H1 (cell line): Measurements from ENCODE around the gene SUSD1. TPM values are rescaled to one million over a fixed set of nuclear protein-coding genes. Genes with fewer than 3 reads are reported as not detected.

Experiments used
- CTCF ChIA-PET: fragments of 300-600 bp; sonication (Branson Sonifier 250); formaldehyde crosslinking; loops from one replicate; lab custom pipeline; 2021; ENCODE audit not compliant: partially characterized antibody; lab: Charles Lee
- POLR2A ChIA-PET: fragments of 300-600 bp; sonication (Branson Sonifier 250); formaldehyde crosslinking; loops from one replicate; lab custom pipeline; 2021; ENCODE audit warnings: inconsistent platforms; ENCODE audit not compliant: partially characterized antibody; lab: Charles Lee
- DNase-seq, 2 experiments: peaks; one replicate each; pipeline versions ENCODE4 v3.0.0 to v3.0.0-alpha.2; 2010 to 2022; ENCODE audit warnings: low spot score in 2 of 2, low read depth in 1 of 2, mixed read lengths in 1 of 2
- FAIRE-seq: peaks from 2 replicates; lab custom pipeline; 2011; peaks lifted over from hg19 to GRCh38; lab: Jason Lieb, UNC
- H2AFZ ChIP-seq: 2 replicates; pipeline ENCODE4 v1.8.1; 2012; ENCODE audit warnings: low read length, inconsistent platforms
- H2AK5ac ChIP-seq: 2 replicates; pipeline ENCODE4 v1.6.1; 2013; ENCODE audit warnings: low read depth, low read length
- H2BK120ac ChIP-seq: replicated peaks from 2 replicates; pipeline ENCODE3; 2013; ENCODE audit warnings: low read depth, low read length, inconsistent platforms
- H2BK12ac ChIP-seq: 2 replicates; pipeline ENCODE4 v1.6.1; 2013; ENCODE audit warnings: low read depth, low read length
- H2BK15ac ChIP-seq: 2 replicates; pipeline ENCODE4 v1.6.1; 2013; ENCODE audit warnings: low read length
- H2BK20ac ChIP-seq: 2 replicates; pipeline ENCODE4 v1.6.1; 2013; ENCODE audit warnings: low read length
- H2BK5ac ChIP-seq: 2 replicates; pipeline ENCODE4 v1.6.1; 2013; ENCODE audit warnings: low read depth, low read length
- H3K14ac ChIP-seq: 2 replicates; pipeline ENCODE4 v1.6.1; 2013; ENCODE audit warnings: inconsistent platforms; ENCODE audit not compliant: insufficient read length
- H3K18ac ChIP-seq: 2 replicates; pipeline ENCODE4 v1.6.1; 2013; ENCODE audit warnings: low read length; ENCODE audit errors: extremely low read depth
- H3K23ac ChIP-seq: 2 replicates; pipeline ENCODE4 v1.6.1; 2013; ENCODE audit warnings: inconsistent platforms; ENCODE audit not compliant: insufficient read length
- H3K23me2 ChIP-seq: 2 replicates; pipeline ENCODE4 v1.6.1; 2013; ENCODE audit warnings: low read depth, low read length
- H3K27ac ChIP-seq: 2 replicates; pipeline ENCODE4 v1.6.1; 2011; ENCODE audit warnings: low read depth, low read length, inconsistent platforms
- H3K27me3 ChIP-seq, 4 experiments: replicated peaks in 1 of 4; 1 replicate in 1 of 4; 2 replicates in 3 of 4; pipeline versions ENCODE4 v1.6.1 to v1.8.1; 2011 to 2013; ENCODE audit warnings: low read length in 3 of 4, mild to moderate bottlenecking in 3 of 4, inconsistent platforms in 2 of 4, mixed read lengths in 2 of 4, moderate library complexity in 1 of 4; ENCODE audit not compliant: control insufficient read depth in 3 of 4, insufficient read depth in 3 of 4; ENCODE audit errors: extremely low read depth in 1 of 4
- H3K36me3 ChIP-seq, 4 experiments: 2 replicates each; pipeline versions ENCODE4 v1.6.1 to v1.8.1; 2011 to 2013; ENCODE audit warnings: mild to moderate bottlenecking in 4 of 4, low read length in 3 of 4, moderate library complexity in 2 of 4, control low read depth in 1 of 4, inconsistent platforms in 1 of 4; ENCODE audit not compliant: insufficient read depth in 4 of 4, control insufficient read depth in 2 of 4
- H3K4ac ChIP-seq: replicated peaks from 2 replicates; pipeline ENCODE3; 2013; ENCODE audit warnings: low read length, low read depth, mixed read lengths, inconsistent platforms; ENCODE audit not compliant: insufficient read length
- H3K4me1 ChIP-seq, 4 experiments: replicated peaks in 1 of 4; 1 replicate in 1 of 4; 2 replicates in 3 of 4; pipeline versions ENCODE4 v1.6.1 to v1.8.1; 2011 to 2013; ENCODE audit warnings: low read length in 3 of 4, inconsistent platforms in 2 of 4, mixed read lengths in 1 of 4; ENCODE audit not compliant: insufficient read depth in 4 of 4, control insufficient read depth in 3 of 4
- H3K4me2 ChIP-seq, 2 experiments: 2 replicates each; pipeline versions ENCODE4 v1.6.1 to v1.8.1; 2011 to 2013; ENCODE audit warnings: low read depth in 2 of 2, low read length in 2 of 2, control low read depth in 1 of 2, inconsistent platforms in 1 of 2, mild to moderate bottlenecking in 1 of 2; ENCODE audit not compliant: insufficient read depth in 1 of 2
- H3K4me3 ChIP-seq, 4 experiments: fragments of 200-600, 300-600 bp in 1 of 4; sonication (generic), shearing (Covaris generic), sonication (Bioruptor Twin) in 1 of 4; 2 replicates each; pipeline versions ENCODE4 v1.5.1 to v1.8.1; 2011 to 2016; ENCODE audit warnings: low read length in 4 of 4, low read depth in 3 of 4, control low read depth in 2 of 4, inconsistent platforms in 2 of 4, mild to moderate bottlenecking in 2 of 4, mixed read lengths in 1 of 4, moderate library complexity in 1 of 4; ENCODE audit not compliant: insufficient read depth in 2 of 4; ENCODE audit errors: extremely low read depth in 1 of 4
- H3K56ac ChIP-seq: replicated peaks from 2 replicates; pipeline ENCODE3; 2013; ENCODE audit warnings: low read depth, mild to moderate bottlenecking, mixed read lengths, low read length, inconsistent platforms; ENCODE audit not compliant: insufficient read length
- H3K79me1 ChIP-seq: 2 replicates; pipeline ENCODE4 v1.6.1; 2013; ENCODE audit warnings: low read depth, low read length, control low read depth
- H3K79me2 ChIP-seq, 2 experiments: 2 replicates each; pipeline versions ENCODE4 v1.6.1 to v1.8.1; 2012 to 2013; ENCODE audit warnings: low read length in 2 of 2, mild to moderate bottlenecking in 2 of 2, inconsistent platforms in 1 of 2; ENCODE audit not compliant: insufficient read depth in 2 of 2, control insufficient read depth in 1 of 2
- H3K9ac ChIP-seq, 4 experiments: replicated peaks in 1 of 4; 1 replicate in 1 of 4; 2 replicates in 3 of 4; pipeline versions ENCODE4 v1.6.1 to v1.8.1; 2011 to 2013; ENCODE audit warnings: low read depth in 3 of 4, low read length in 3 of 4, control low read depth in 2 of 4, mild to moderate bottlenecking in 2 of 4, moderate library complexity in 2 of 4, inconsistent platforms in 1 of 4; ENCODE audit errors: extremely low read depth in 1 of 4
- H3K9me3 ChIP-seq, 2 experiments: 2 replicates each; pipeline versions ENCODE4 v1.6.1 to v1.8.1; 2012 to 2013; ENCODE audit warnings: mild to moderate bottlenecking in 2 of 2, moderate library complexity in 2 of 2, control low read depth in 1 of 2, inconsistent platforms in 1 of 2, low read depth in 1 of 2, low read length in 1 of 2, mixed read lengths in 1 of 2; ENCODE audit not compliant: insufficient read depth in 2 of 2
- H4K20me1 ChIP-seq, 2 experiments: replicated peaks in 1 of 2; 2 replicates each; pipeline versions ENCODE3 to v1.8.1; 2011 to 2013; ENCODE audit warnings: inconsistent platforms in 2 of 2, low read length in 2 of 2, mild to moderate bottlenecking in 1 of 2; ENCODE audit not compliant: insufficient read depth in 2 of 2, control insufficient read depth in 1 of 2
- H4K5ac ChIP-seq: 2 replicates; pipeline ENCODE4 v1.6.1; 2013; ENCODE audit warnings: low read length, low read depth, mixed read lengths, inconsistent platforms; ENCODE audit not compliant: insufficient read length
- H4K8ac ChIP-seq: 2 replicates; pipeline ENCODE4 v1.8.0; 2013; ENCODE audit warnings: mild to moderate bottlenecking, moderate library complexity, low read length, inconsistent platforms; ENCODE audit not compliant: insufficient read depth; ENCODE audit errors: extremely low read depth
- H4K91ac ChIP-seq: replicated peaks from 2 replicates; pipeline ENCODE3; 2013; ENCODE audit warnings: low read length, mixed read lengths, inconsistent platforms; ENCODE audit not compliant: insufficient read length
- CTCF ChIP-seq, 3 experiments: IDR thresholded peaks; 1 replicate in 2 of 3; 2 replicates in 1 of 3; pipeline versions ENCODE4 v1.5.1 to v1.6.1; 2011; ENCODE audit warnings: low read length in 3 of 3, mild to moderate bottlenecking in 3 of 3, inconsistent platforms in 2 of 3, low read depth in 1 of 3, moderate library complexity in 1 of 3; ENCODE audit not compliant: insufficient read depth in 1 of 3; ENCODE audit errors: control extremely low read depth in 1 of 3
- HDAC6 ChIP-seq: IDR thresholded peaks from one replicate; pipeline ENCODE4 v1.7.1; 2012; ENCODE audit warnings: low read depth, mild to moderate bottlenecking, inconsistent platforms, low read length, moderate library complexity
- RAD21 ChIP-seq, 2 experiments: IDR thresholded peaks in 1 of 2; conservative IDR thresholded peaks in 1 of 2; 2 replicates each; pipeline ENCODE4 v1.6.1; 2011; ENCODE audit warnings: low read depth in 2 of 2, low read length in 2 of 2, improper control_type of control experiment in 1 of 2, inconsistent platforms in 1 of 2, mild to moderate bottlenecking in 1 of 2, moderate library complexity in 1 of 2
- WGBS, 2 experiments: shearing (Covaris generic) in 1 of 2; methylation state at CpG; one replicate each; pipeline versions ENCODE4 v1.1.6 to v1.1.7; 2013 to 2015; ENCODE audit warnings: low lambda C conversion rate in 2 of 2, mixed read lengths in 2 of 2, inconsistent platforms in 1 of 2, low coverage in 1 of 2, missing lambda C conversion rate in 1 of 2; ENCODE audit not compliant: insufficient replicate concordance in 2 of 2, insufficient coverage in 1 of 2, insufficient read length in 1 of 2; ENCODE audit errors: extremely low coverage in 1 of 2, missing lambda C conversion rate in 1 of 2; 5-methylcytosine and 5-hydroxymethylcytosine counted together
- polyA plus RNA-seq, 7 experiments: library from polyadenylated mRNA; depleted of rRNA in 3 of 7; stranded (reverse) in 5 of 7; unstranded in 2 of 7; fragments of >200 nt in 5 of 7; fragments of 200-250 nt in 2 of 7; gene quantifications; 1 replicate in 5 of 7; 2 replicates in 1 of 7; 4 replicates in 1 of 7; pipeline versions ENCODE4 v1.2.1 to v1.2.3, GENCODE V29; 2011 to 2013; ENCODE audit warnings: missing spikeins in 2 of 7, mixed read lengths in 2 of 7
- total RNA-seq: library from RNA; stranded (reverse); fragmentation: NEBNext Ultra II Directional; extraction: Animal tissue kit (Norgen Biotek cat#: 25700); gene quantifications from 2 replicates; pipeline ENCODE4 v1.2.1, GENCODE V29; 2021

The SUSD1 gene
- total and polyA plus RNA-seq, 2 of the 8 experiments (the other 6 are each of a cell fraction or from before 2014, with no cell fraction given) = 2.8 to 7.2 TPM

- FAIRE-seq (no peak), DNase-seq (no peak)
- Histone ChIP-seq H2BK5ac (no peak overlapping the region), H3K27ac (no peak overlapping the region), H2AFZ (no peak overlapping the region), H3K23ac (no peak overlapping the region), H3K23me2 (no peaks in the 10 kb centered on the region), H2BK15ac (no peak overlapping the region), H3K4ac (no peak overlapping the region), H2BK120ac (no peak overlapping the region), H3K9ac (no peak overlapping the region), H3K56ac (no peak overlapping the region), H2AK5ac (no peak overlapping the region; the same call in 1 of the 2 replicates), H3K79me2 (no peaks in the 10 kb centered on the region), H4K20me1 (no peaks in the 10 kb centered on the region), H3K9me3 (peaks cover 0 to 3% of the 10 kb centered on the region in 2 experiments; a peak in 1 of 4 replicates), H3K18ac (no peak overlapping the region), H3K27me3 (no peaks in the 10 kb centered on the region), H3K79me1 (no peaks in the 10 kb centered on the region), H3K4me3 (no peak overlapping the region), H3K36me3 (no peaks in the 10 kb centered on the region), H4K91ac (no peak overlapping the region), H3K4me1 (no peaks in the 10 kb centered on the region; a peak in 1 of 7 replicates), H4K8ac (no peak overlapping the region), H3K14ac (no peak overlapping the region), H2BK12ac (no peak overlapping the region; the same call in 1 of the 2 replicates), H4K5ac (peak overlapping the region; percentile 72), H2BK20ac (no peak overlapping the region), H3K4me2 (no peak overlapping the region)
- peak; percentile 75 to 77 for TF ChIP-seq RAD21 (IDR thresholded peaks at IDR 0.05 in 1 of 2, conservative IDR thresholded peaks at IDR 0.05 in 1 of 2; ENCODE audit: low read depth in 2 of 2, low read length in 2 of 2)
- peak in 2 of 3 experiments; percentile 48 to 56; a peak in 2 of 4 replicates for TF ChIP-seq CTCF (IDR thresholded peaks at IDR 0.05; ENCODE audit: control extremely low read depth in 1 of 3, insufficient read depth in 1 of 3, low read depth in 1 of 3, low read length in 3 of 3)
- no peak for TF ChIP-seq HDAC6
- ChIA-PET CTCF (interaction anchor here (0.6 to 4.6 kb wide), 33 partner anchors 8 to 676 kb away, joined by 3 to 30 read pairs (median 4); no protein-coding TSS in a partner anchor), POLR2A (interaction anchor here (0.5 to 0.7 kb wide), 3 partner anchors 29 to 276 kb away, joined by 3 read pairs; no protein-coding TSS in a partner anchor)
- WGBS, 2 experiments = 40% methylated on average over 2 of the region's 2 CpGs; no CpG with 5 or more reads in 1 of the 2 experiments
Observed at GRCh38 chr9:112086627-112087026, 88.5 kb downstream of the SUSD1 start.
